CD1c-positive myeloid dendritic cell (primary cell): ENCODE data around the gene TMEM167B.
"Not testable (repeated sequence)": the region's sequence is repeated elsewhere in the genome, so short reads cannot be mapped to it uniquely, and the experiment has no call there.

ENCODE experiments used
- DNase-seq: peaks from one replicate; pipeline ENCODE4 v3.0.0-alpha.2; 2016; ENCODE audit errors: extremely low spot score

Gene TMEM167B

DNA sequence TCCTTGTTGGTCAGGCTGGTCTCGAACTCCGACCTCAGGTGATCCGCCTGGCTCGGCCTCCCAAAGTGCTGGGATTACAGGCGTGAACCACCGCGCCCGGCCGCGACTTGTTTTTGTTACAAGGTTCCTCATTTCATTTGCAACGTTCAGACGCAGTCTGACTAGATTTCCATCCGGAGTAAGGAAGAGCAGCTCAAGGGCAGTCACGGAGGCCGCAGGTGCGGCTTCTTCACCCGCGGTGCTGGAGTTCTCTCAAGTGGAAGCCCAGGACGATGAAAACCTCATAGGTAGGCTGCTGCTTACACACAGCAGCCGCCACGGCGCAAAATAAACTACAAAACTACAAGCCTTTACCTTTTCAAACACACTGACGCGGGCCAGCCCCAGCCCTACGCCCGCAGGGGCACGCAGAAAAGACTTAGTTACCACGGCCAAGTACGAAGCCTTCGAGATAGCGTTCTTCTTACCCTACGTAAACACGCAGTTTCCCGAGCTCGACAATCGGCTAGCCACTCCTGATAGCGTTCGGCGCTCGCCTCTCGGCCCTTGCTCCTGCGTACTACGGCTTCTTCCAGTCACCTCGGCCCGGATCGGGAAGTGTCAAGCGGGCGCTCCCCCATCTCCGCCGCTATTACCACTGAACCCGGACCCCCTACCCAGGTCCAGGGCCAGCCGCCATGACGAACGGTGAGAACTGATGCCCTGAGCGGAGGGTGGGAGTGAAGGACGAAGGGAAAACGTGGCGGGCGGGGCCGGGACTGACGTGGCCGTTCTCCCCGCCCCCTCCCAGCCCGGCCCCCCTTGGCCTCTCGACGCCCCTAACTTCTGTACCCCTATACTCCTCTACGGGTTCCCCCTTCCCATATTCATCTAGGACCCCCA, at the start of gene TMEM167B:
Gene TMEM167B (plus strand): TSS at position 569 of the 882 bp plus-strand sequence. CDS start 109 bp downstream, at position 678.
- peak; percentile 96 for DNase-seq

DNA sequence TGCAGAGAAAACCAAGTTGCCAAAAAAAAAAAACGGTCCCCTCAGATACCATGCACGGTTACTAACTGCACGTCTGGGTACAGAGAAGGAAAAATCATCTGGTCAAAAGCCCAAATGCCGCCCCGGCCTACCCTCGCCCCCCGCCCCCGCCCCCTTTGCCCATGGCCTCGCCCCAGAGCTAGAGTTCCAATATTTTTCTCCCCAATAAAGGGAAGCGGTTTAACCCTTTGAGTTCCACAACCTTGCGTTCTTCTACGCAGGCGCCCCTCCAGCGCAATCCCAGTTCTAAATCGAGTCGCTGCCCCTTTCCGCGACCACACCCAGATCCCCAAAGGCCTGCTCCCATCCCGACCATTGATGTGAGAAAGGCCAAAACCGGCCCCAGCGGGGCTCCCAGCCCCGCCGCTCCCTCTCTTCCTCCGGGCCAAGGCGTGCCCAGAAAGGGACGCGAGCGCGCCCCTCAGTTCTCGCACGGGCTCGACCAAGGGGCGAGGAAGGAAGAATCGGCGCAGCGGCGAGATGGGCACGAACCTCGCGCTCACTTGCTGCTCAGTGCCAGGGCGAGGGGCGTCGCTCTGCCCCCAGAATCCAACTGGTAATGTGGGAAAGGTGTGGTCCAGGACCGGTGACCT, 49.5 kb upstream of the TMEM167B start:
- peak; percentile 33 for DNase-seq

- DNase-seq = peak; percentile 99
Measured at GRCh38 chr1:109041621-109042468, 48.7 kb upstream of the TMEM167B start, which contains the start of gene WDR47. Gene WDR47 (minus strand): TSS chr1:109042102. CDS start chr1:109023512, 18,590 bp downstream.

DNA sequence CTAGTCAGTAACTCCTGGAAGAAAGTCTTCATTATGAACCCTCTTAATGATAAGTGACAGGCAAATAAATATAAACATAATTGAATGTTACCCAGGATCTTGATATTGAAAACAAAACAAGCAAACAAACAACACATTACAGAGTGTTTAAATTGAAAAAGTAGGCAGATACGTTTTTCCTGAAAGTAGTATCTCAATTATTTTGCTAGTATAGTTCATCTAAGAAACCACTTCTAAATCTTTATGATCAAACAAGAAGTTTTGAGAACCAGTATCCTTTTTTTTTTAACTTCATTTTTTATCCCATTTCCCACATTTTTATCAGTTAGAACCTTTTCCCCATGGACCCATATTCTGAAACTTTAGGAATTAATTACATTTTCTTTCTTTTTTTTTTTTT, 45.0 kb upstream of the TMEM167B start:
- no peak for DNase-seq

DNA sequence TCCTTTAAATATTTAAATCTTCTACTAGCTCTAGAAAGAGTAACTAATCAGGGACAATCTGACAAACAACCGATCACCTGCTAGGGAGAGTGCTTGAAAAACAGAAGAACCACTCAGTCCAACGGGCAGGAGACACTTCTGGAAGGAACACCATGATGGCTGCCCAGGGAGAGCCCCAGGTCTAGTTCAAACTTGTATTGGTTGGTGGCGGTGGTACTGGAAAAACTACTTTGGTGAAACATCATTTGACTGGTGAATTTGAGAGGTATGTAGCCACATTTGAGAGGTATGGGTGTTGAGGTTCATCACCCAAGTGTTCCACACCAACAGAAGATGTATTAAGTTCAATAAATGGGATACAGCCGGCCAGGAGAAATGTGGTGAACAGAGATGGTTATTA, 43.9 kb upstream of the TMEM167B start:
- DNase-seq = no peak

GRCh38 chr1:109047339-109047738, 43.2 kb upstream of the TMEM167B start:
- no peak for DNase-seq

- no peak for DNase-seq
Measured at GRCh38 chr1:109048335-109048734, 42.2 kb upstream of the TMEM167B start.

DNA sequence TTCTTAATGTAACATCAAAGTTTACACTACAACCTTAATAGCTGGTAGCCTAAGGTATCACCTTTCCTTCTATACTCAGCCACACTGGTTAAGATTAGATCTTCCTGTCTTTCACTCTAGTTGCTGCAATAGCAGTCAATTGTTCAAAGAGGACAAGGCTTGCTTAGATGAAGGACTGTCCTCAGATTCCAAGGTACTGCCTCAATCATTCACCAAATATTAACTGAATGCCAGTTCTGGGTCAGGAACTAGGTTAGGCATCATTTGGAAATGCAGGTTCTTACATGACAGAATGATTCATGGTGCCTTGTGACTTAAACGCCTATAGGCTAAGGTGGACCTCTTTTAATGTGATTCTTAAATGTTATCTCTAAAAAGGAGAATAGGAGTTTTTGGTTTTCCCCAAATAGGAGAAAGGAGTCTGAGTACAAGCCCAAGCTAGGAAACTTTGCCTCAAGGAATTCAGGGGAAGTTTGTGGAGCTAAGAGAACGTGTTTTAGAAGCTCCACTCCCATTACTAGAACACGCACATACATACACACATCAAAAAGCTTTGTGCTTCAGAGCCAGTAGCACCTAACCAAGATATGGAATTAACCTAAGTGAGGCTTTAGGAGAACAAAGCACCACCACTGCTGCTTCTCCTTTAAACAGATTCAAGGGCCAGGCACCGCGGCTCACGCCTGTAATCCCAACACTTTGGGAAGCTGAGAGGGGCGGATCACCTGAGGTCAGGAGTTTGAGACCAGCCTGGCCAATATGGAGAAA, 40.2 kb upstream of the TMEM167B start:
- no peak for DNase-seq

- not testable (repeated sequence) for DNase-seq
Measured at GRCh38 chr1:109052145-109052544, 38.4 kb upstream of the TMEM167B start.

- DNase-seq = no peak
Measured at GRCh38 chr1:109056064-109056463, 34.5 kb upstream of the TMEM167B start.

DNA sequence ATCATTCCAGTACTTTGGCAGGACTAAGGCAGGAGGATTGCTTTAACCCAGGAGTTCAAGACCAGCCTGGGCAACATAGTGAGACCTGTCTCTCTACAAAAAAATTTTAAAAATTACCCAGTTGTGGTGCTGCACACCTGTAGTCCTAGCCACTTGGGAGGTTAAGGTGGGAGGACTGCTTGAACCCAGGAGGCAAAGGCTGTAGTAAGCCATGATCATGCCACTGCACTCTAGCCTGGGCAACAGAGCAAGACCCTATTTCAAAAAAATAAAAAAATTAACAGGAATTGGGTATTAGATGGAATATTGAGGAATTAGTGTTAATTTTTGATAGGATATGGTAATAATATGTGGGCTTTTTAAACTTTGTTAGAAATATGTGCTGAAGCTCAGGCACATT, 31.5 kb upstream of the TMEM167B start:
- DNase-seq = no peak

DNA sequence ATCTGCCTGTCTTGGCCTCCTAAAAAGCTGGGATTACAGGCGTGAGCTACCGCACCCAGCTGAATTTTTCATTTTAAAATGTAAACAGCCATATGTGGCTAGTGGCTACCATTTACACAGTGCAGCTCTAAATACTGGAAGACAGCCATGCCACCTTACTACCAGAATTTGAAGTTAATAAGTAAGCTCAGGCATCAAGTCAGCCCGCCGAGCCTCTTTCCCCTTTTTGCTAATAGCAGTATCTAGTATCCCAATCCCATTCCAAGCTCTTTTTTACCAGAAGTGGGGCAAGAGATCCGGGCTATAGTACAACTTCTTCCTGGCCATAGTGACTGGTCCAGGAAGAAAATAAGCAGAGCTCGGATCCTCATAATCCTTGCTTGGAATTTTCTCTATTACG, 29.9 kb upstream of the TMEM167B start:
- DNase-seq = no peak

DNA sequence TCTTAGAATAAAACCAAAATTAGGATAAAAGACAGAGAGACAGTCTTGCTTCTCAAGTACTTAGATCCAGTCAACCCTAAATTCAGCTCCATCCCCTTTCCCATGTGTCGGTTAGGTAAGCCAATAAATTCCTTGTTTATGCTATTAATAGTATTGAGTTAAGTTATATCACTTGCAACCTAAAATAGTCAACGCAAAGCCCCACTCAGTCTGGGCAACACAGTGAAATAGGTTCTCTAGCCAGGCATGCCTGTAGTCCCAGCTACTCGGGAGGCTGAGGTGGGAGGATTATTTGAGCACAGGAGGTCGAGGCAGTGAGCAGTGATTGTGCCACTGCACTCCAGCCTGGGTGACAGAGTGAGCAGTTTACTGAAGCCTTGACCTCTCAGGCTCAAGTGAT, 29.4 kb upstream of the TMEM167B start:
- DNase-seq = no peak

GRCh38 chr1:109065137-109065536, 25.4 kb upstream of the TMEM167B start:
- DNase-seq = no peak

- no peak for DNase-seq
Measured at GRCh38 chr1:109067883-109068282, 22.7 kb upstream of the TMEM167B start.

- no peak for DNase-seq
Measured at GRCh38 chr1:109069294-109069693, 21.3 kb upstream of the TMEM167B start.

- peak; percentile 97 for DNase-seq
Measured at GRCh38 chr1:109075531-109076490, 14.8 kb upstream of the TMEM167B start, which contains the start of gene TAF13. Gene TAF13 (minus strand): TSS chr1:109076003. CDS start chr1:109075947, 56 bp downstream.

DNA sequence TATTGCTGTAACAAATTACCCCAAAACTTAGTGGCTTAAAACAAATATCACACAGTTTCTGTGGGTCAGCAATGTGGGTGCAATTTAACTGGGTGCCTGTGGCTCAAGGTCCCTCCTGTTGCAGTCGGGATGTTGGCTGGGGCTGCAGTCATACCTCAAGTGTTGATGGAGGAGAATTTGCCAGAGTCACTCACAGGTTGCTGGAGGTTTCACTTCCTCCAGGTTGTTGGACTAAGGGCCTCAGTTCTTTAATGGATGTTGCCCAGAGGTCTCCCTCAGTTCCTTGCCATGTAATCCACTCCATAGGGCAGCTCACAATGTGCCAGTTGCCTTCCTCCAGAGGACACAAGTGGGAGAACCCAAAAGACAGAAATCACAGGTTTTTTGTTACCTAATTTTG, 12.2 kb upstream of the TMEM167B start:
- no peak for DNase-seq

DNA sequence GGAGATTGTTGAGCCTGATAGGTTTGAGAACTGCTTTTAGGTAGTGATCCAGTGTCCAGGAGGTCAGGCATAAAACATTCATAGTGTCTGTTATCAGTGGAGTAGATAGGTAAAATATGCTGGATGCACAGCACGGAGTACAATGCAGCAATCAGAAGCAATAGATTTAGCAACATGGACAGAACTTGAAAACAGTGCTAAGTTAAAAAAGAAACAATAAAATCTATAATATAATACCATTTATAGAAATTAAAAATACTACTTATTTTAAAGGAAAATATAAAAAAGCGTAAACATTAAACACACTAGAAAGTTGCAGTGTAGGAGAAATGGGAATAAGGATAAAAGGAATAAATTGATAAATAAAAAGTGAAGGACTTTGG, 11.3 kb upstream of the TMEM167B start:
- no peak for DNase-seq

DNA sequence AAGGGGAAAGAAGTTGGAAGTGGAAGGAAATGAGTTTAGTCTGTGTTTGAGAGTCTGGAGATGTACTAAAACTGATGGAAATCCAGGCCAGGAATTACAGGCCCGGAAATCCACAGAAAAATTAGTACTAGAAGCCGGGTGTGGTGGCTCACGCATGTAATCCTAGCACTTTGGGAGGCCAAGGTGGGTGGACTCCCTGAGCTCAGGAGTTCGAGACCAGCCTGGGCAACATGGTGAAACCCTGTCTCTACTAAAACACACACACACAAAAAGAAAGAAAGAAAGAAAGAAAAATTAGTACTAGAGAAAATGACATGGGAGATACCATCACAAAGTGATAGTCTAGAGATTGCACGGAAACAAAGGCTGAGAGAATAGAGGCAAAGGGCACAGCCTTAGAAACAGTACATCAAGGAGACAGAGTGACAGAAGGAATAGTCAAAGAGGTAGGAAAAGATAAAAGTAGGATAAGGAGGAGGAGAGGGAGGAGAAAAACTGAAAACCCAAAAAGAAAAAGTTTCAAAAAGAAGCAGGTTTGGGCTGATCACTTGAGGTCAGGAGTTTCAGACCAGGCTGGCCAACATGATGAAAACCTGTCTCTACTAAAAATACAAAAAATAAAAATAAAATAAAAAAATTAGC, 10.0 kb upstream of the TMEM167B start:
- no peak for DNase-seq
